GM18526 (cell line): ENCODE data around the gene FPR1.

Source experiments
- POLR2A ChIP-seq: IDR thresholded peaks from 3 replicates; pipeline ENCODE4 v1.6.1; 2011; ENCODE audit not compliant: insufficient read length; ENCODE audit errors: extremely low read depth

The FPR1 gene

GRCh38 chr19:51702825-51703574, 48.7 kb downstream of the FPR1 start:
- no peak for TF ChIP-seq POLR2A

GRCh38 chr19:51702103-51702824, 49.4 kb downstream of the FPR1 start:
- no peak for TF ChIP-seq POLR2A

- TF ChIP-seq POLR2A, result no peak
These were observed 50.1 kb downstream of the FPR1 start for GRCh38 chr19:51701468-51702100.

GRCh38 chr19:51699170-51699569, 52.5 kb downstream of the FPR1 start:
- no peak for TF ChIP-seq POLR2A

- TF ChIP-seq POLR2A, result no peak
These were observed 53.4 kb downstream of the FPR1 start for GRCh38 chr19:51698296-51698695.

GRCh38 chr19:51697169-51697776, 54.4 kb downstream of the FPR1 start:
- no peak for TF ChIP-seq POLR2A

- no peak for TF ChIP-seq POLR2A
These were observed 55.1 kb downstream of the FPR1 start for GRCh38 chr19:51696606-51697005.
